Sigmoid colon (tissue), 4 donors: Measurements from ENCODE around the gene NCKAP5.

Experiments used
- CTCF ChIP-seq, 4 experiments: fragments of 450-650 bp in 3 of 4; fragments of 200-600 bp in 1 of 4; IDR thresholded peaks; one replicate each; pipeline ENCODE4 v1.5.1; 2016 to 2019; ENCODE audit warnings: antibody characterized with exemption in 4 of 4, mild to moderate bottlenecking in 3 of 4, moderate library complexity in 2 of 4
- POLR2AphosphoS5 ChIP-seq, 4 donors: sonication (generic); formaldehyde crosslinking; IDR thresholded peaks; one replicate each; pipeline ENCODE4 v1.6.1; 2017; ENCODE audit warnings: antibody characterized with exemption in 4 of 4

- TF ChIP-seq CTCF (IDR thresholded peaks at IDR 0.05): no peak
- no peak for TF ChIP-seq POLR2AphosphoS5 (IDR thresholded peaks at IDR 0.05)
Measured at GRCh38 chr2:133167990-133168389, 400.3 kb downstream of the NCKAP5 start.
